Measurements from ENCODE around the gene TMEFF1.

Gene TMEFF1

GRCh38 chr9:100575765-100576386 lies 102.9 kb downstream of the TMEFF1 start:
- peak; percentile 82 for DNase-seq (ENCODE audit: low spot score)

GRCh38 chr9:100577776-100578448 lies 105.0 kb downstream of the TMEFF1 start, which contains the start of gene CAVIN4:
TSS of gene CAVIN4 (plus strand) at chr9:100578079. CDS start at chr9:100578144, 65 bp downstream.
- DNase-seq (ENCODE audit: low spot score): peak; percentile 34

- DNase-seq (ENCODE audit: low spot score): no peak
These were observed 105.7 kb downstream of the TMEFF1 start for GRCh38 chr9:100578610-100579009.

DNA sequence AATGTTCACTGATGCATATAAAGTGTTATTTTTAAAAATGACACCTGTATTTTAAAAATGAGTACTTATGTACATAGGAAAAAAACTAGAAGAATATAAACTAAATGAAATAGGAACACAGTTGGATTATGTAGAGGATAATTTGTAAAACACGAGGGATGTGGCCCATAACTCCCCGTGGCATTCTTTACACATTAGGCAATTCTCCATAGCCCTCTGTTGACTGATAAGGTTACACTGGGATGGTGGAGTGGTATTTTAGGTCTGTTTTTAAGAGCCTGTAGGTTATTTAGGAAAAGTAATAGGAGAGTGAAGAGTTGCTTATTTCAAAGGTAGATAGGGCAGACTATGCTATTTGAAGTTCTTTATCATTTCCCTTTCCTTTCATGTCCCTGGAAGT lies 106.7 kb downstream of the TMEFF1 start:
- DNase-seq (ENCODE audit: low spot score): no peak

DNA sequence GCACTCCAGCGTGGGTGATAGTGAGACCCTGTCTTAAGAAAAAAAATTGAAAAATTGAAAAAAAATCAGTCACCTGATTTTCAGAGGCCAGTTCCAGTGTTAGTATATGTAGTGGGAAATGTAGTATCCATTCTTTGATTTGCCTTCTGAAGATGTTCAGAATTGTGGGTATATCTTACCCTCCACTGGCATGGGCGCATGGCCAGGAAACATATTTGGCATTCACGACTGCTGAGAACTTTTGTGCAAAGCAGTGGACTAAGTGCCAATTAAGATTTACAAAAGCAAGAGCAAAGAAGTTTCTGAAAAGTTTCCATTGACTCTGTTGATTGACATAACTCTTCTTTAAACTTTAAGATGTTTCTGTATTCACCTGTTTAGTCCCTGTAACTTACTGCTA lies 107.3 kb downstream of the TMEFF1 start:
- no peak for DNase-seq (ENCODE audit: low spot score)

GRCh38 chr9:100581081-100581480 lies 108.1 kb downstream of the TMEFF1 start:
- no peak for DNase-seq (ENCODE audit: low spot score)

DNA sequence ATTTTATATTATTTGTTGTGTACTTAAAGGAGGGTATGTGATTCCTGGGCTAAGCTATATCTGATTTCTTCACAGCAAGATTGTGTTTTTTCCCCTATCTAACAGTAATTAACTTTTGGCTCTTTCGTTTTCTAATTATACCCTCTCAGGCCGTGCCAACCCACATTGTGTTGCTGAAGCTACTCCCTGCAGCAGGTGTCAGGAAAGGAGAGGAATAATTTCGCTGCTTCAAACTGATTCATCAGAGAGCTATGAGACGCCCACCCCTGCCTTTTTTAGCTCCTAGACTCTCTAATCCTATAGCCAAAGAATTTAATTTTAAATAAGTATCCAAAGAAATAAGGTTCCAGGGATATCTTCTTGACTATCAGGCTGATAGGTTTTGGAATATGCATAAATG lies 108.7 kb downstream of the TMEFF1 start:
- DNase-seq (ENCODE audit: low spot score): no peak

DNA sequence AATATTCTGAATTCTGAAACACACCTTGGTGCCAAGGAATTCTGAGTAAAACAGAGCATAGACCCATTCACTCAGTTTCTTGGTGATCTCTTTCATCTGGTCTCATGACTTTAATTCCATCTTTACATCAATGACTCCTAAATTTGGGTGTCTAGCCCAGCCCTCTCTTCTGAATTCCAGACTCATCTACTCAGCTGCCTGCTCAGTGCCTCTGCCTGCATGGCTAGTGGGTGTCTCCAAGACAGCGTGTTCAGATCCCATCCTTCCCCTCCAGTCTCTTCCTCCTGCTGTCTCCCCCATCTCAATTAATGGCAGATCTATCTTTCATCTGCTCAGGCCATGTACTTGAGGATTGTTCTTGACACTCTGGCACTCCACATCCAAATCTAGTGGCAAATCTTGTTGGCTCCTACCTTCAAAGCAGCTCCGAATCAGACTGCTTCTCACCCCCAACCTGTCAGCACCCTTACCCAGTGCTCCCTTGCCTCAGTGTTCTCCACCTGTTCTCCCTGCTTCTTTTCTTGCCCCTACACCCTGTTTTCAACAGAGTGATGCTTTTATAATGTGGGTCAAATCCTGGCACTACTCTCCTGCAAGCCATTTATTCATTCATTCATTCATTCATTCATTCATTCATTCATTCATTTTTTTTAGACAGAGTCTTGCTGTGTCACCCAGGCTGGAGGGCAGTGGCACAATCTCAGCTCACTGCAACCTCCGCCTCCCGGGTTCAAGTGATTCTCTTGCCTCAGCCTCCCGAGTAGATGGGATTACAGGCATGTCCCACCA lies 110.3 kb downstream of the TMEFF1 start:
- peak; percentile 19 for DNase-seq (ENCODE audit: low spot score)

- no peak for DNase-seq (ENCODE audit: low spot score)
These were observed 112.0 kb downstream of the TMEFF1 start for GRCh38 chr9:100584951-100585350.

DNA sequence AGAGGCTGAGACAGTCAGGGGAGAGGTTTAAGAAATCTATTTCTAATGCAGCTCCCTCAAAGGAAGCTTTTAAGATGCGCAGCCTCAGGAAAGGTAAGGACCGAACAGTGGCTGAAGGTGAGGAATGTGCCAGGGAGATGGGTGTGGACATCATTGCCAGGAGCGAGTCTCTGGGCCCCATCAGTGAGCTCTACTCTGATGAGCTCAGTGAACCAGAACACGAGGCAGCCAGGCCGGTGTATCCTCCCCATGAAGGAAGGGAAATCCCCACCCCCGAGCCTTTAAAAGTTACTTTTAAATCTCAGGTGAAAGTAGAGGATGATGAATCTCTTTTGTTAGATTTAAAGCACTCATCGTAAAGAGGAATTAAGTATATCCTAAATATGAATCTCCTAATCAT lies 113.1 kb downstream of the TMEFF1 start:
- no peak for DNase-seq (ENCODE audit: low spot score)

GRCh38 chr9:100587375-100587774 lies 114.4 kb downstream of the TMEFF1 start:
- DNase-seq (ENCODE audit: low spot score): no peak

GRCh38 chr9:100589582-100589981 lies 116.6 kb downstream of the TMEFF1 start:
- peak; percentile 48 for DNase-seq (ENCODE audit: low spot score)

DNA sequence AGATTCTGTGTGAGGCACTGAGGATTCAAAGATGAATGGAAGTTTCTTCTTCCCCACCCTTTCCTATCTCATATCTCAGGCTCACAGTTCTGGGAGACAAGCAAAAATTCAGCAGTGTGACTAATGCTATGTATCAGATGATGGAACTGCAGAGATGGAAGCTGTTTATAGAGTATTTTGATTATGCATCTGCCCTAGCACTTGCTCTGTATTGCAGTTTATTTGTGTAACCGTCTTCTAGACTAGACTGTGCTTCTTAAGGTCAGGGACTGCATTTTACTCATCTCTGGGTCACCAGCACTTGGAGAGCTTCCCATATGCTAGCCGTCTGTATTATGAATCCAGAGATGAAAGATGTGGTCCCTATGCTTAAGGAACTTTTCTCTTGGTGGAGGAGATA lies 117.5 kb downstream of the TMEFF1 start:
- peak; percentile 48 for DNase-seq (ENCODE audit: low spot score)

DNA sequence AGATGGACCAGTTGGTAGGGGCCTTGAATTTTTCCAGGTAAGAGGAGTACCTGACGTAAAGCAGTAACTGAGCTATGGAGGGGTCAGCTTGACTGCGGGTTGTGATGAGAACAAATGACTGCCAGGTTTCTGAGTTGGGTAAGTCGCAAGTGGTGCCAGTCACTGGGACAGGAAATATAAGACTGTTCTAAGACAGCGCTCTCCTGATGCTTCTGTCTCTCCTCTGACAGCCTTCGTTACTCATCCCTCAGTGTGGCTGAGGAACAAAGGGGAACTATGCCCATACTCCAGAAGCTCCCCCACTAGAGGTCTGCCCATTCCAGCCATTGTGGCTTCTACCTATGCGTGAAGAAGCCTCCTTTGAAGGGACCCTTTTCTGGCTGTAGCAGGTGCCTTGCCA lies 118.2 kb downstream of the TMEFF1 start:
- no peak for DNase-seq (ENCODE audit: low spot score)

- DNase-seq (ENCODE audit: low spot score): no peak
These were observed 118.9 kb downstream of the TMEFF1 start for GRCh38 chr9:100591639-100592412.

DNA sequence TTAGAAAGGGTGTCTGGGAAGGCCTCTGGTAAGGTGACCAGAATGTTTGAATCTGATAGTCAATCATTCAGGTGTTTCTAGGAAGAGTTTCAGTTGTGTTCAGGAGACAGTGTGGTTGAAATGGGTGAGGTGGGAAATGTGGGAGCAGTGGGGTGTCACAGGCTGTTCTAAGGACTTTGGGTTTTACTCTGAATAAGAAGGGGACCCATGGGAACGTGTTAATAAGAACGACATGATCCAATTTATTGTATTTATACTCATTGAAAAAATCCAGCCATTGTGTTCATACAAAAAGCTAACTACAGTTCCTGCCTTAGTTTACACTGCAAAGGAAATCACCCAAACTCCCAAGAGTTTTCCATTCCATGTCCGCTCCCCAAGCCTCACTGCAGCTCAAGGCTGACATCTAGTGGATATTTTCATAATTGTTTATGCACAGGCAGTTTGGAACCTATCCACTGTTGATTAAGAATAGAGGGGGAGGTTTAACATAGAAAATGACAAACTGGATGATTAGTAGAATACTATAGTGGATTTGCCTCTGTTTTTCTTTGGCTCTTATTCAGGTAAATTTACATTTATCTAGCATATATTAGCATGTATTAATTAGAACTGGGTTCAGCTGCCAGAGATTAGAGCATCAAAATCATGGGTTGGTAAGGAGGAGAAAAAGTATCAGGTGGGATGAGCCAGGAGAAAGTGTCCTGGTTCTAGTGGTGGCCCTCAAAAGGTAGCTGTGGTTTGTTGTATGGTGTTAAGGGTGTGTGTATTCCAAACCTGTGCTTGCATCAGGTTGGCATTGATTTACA lies 122.6 kb downstream of the TMEFF1 start:
- DNase-seq (ENCODE audit: low spot score): peak; percentile 58

DNA sequence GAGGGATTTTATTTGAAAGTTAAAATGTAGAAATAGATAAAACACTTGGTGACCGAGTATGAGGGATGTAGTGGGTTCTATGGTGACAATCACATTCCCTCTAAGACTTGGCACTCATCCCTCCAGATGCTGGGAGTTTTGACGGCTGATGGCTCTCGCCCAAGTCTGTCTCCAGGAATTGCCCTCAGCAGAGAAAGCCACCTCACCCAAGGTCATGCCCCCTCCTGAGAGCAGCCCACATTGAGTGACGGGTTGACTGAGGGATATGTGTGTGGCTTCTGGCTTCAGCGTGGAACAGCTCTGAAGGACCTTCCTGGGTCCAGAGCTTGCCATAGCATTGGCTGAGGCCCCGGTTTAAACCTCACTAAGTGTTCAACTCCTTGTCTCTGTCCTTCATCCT lies 124.3 kb downstream of the TMEFF1 start:
- no peak for DNase-seq (ENCODE audit: low spot score)

- peak; percentile 92 for DNase-seq (ENCODE audit: low spot score)
These were observed 125.7 kb downstream of the TMEFF1 start for GRCh38 chr9:100598641-100599145.

DNA sequence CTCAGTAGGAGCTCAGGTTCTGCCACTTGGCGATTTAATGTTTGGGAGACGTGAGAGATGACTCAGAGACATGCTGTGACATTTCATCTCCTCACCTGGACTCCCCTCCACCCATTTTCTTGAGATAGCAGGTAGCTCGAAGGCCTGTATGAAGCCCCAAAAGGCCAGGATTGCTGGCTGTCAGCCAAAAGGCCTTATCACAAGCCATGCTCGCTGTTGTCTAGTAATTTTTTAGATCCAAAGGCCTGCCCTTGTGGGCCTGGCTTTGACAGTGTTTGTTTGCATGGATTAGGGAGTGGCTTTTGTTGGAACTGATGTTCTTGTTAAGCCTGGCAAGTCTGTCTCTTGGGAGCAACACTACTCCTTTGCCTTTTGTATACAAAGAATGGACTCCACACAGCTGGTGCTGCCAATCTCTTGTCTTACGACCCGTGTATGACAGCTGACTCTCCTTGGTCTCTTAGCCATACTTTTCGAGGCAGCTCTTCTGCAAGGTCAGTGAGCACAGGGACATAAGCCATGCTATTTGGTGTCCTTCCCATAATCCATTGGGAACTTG lies 127.7 kb downstream of the TMEFF1 start:
- DNase-seq (ENCODE audit: low spot score): no peak

- DNase-seq (ENCODE audit: low spot score): peak; percentile 76
These were observed 128.3 kb downstream of the TMEFF1 start for GRCh38 chr9:100601216-100601615.

GRCh38 chr9:100602342-100602801 lies 129.4 kb downstream of the TMEFF1 start:
- peak; percentile 57 for DNase-seq (ENCODE audit: low spot score)

Measured in AG08395 (cell line).